Endothelial cell (in vitro differentiated cells): ENCODE measurements around the gene ACOT11. TPM values are rescaled to one million over a fixed set of nuclear protein-coding genes. Genes with fewer than 3 reads are reported as not detected.
"Not testable (repeated sequence)": the region's sequence is repeated elsewhere in the genome, so short reads cannot be mapped to it uniquely, and the experiment has no call there.

Experiments used
- DNase-seq: peaks from one replicate; pipeline ENCODE4 v3.0.0; 2021; ENCODE audit warnings: low spot score
- H3K27ac Mint-ChIP-seq: one replicate; pipeline ENCODE4 v1.8.0; 2021; ENCODE audit warnings: mixed read lengths, inconsistent platforms; ENCODE audit not compliant: unreplicated experiment
- H3K27me3 Mint-ChIP-seq: one replicate; pipeline ENCODE4 v1.8.0; 2021; ENCODE audit warnings: mild to moderate bottlenecking, moderate library complexity, mixed read lengths, inconsistent platforms; ENCODE audit not compliant: unreplicated experiment
- H3K36me3 Mint-ChIP-seq: one replicate; pipeline ENCODE4 v1.8.0; 2021; ENCODE audit warnings: mild to moderate bottlenecking, low read depth, mixed read lengths, inconsistent platforms; ENCODE audit not compliant: unreplicated experiment
- H3K4me1 Mint-ChIP-seq: one replicate; pipeline ENCODE4 v1.8.0; 2021; ENCODE audit warnings: mild to moderate bottlenecking, mixed read lengths, inconsistent platforms; ENCODE audit not compliant: unreplicated experiment
- H3K4me3 Mint-ChIP-seq: one replicate; pipeline ENCODE4 v1.8.0; 2021; ENCODE audit warnings: mild to moderate bottlenecking, mixed read lengths, inconsistent platforms; ENCODE audit not compliant: unreplicated experiment
- H3K9me3 Mint-ChIP-seq: one replicate; pipeline ENCODE4 v1.8.0; 2021; ENCODE audit warnings: mixed read lengths, inconsistent platforms; ENCODE audit not compliant: unreplicated experiment
- total RNA-seq: library from RNA; stranded (reverse); fragmentation: NEBNext Ultra II Directional; extraction: Animal tissue kit (Norgen Biotek cat#: 25700); gene quantifications from one replicate; pipeline ENCODE4 v1.2.1, GENCODE V29; 2021; ENCODE audit not compliant: unreplicated experiment
- TF ChIP-seq, protein P1 (sequence below): fragments of 200-600 bp; sonication (generic); IDR thresholded peaks from one replicate; pipeline ENCODE4 v1.5.0; 2021; ENCODE audit warnings: antibody characterized with exemption; ENCODE audit not compliant: unreplicated experiment

ACOT11 gene
- total RNA-seq, 1 donor from 2014 or later, result 35.6 TPM

GRCh38 chr1:54516249-54516920, 31.6 kb upstream of the ACOT11 start:
- no peaks in the 10 kb centered on the region for H3K36me3 Mint-ChIP-seq
- H3K27me3 Mint-ChIP-seq, result peaks cover 4% of the 10 kb centered on the region
- H3K4me1 Mint-ChIP-seq, result no peaks in the 10 kb centered on the region
- H3K27ac Mint-ChIP-seq, result no peak overlapping the region
- DNase-seq, result no peak
- H3K4me3 Mint-ChIP-seq, result no peak overlapping the region
- no peaks in the 10 kb centered on the region for H3K9me3 Mint-ChIP-seq
- TF ChIP-seq, protein P1, sequence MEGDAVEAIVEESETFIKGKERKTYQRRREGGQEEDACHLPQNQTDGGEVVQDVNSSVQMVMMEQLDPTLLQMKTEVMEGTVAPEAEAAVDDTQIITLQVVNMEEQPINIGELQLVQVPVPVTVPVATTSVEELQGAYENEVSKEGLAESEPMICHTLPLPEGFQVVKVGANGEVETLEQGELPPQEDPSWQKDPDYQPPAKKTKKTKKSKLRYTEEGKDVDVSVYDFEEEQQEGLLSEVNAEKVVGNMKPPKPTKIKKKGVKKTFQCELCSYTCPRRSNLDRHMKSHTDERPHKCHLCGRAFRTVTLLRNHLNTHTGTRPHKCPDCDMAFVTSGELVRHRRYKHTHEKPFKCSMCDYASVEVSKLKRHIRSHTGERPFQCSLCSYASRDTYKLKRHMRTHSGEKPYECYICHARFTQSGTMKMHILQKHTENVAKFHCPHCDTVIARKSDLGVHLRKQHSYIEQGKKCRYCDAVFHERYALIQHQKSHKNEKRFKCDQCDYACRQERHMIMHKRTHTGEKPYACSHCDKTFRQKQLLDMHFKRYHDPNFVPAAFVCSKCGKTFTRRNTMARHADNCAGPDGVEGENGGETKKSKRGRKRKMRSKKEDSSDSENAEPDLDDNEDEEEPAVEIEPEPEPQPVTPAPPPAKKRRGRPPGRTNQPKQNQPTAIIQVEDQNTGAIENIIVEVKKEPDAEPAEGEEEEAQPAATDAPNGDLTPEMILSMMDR, result no peak

- H3K9me3 Mint-ChIP-seq, result no peaks in the 10 kb centered on the region
- no peak overlapping the region for H3K4me3 Mint-ChIP-seq
- TF ChIP-seq, protein P1, result no peak
- no peak overlapping the region for H3K27ac Mint-ChIP-seq
- no peak for DNase-seq
- no peaks in the 10 kb centered on the region for H3K36me3 Mint-ChIP-seq
- no peaks in the 10 kb centered on the region for H3K4me1 Mint-ChIP-seq
- H3K27me3 Mint-ChIP-seq, result peaks cover 4% of the 10 kb centered on the region
Measured at GRCh38 chr1:54517496-54517895, 30.5 kb upstream of the ACOT11 start.

GRCh38 chr1:54518489-54518888, 29.5 kb upstream of the ACOT11 start:
- TF ChIP-seq, protein P1, result no peak
- no peak overlapping the region for H3K27ac Mint-ChIP-seq
- H3K4me3 Mint-ChIP-seq, result no peak overlapping the region
- no peaks in the 10 kb centered on the region for H3K36me3 Mint-ChIP-seq
- no peaks in the 10 kb centered on the region for H3K4me1 Mint-ChIP-seq
- no peaks in the 10 kb centered on the region for H3K9me3 Mint-ChIP-seq
- DNase-seq, result no peak
- peaks cover 4% of the 10 kb centered on the region for H3K27me3 Mint-ChIP-seq

DNA sequence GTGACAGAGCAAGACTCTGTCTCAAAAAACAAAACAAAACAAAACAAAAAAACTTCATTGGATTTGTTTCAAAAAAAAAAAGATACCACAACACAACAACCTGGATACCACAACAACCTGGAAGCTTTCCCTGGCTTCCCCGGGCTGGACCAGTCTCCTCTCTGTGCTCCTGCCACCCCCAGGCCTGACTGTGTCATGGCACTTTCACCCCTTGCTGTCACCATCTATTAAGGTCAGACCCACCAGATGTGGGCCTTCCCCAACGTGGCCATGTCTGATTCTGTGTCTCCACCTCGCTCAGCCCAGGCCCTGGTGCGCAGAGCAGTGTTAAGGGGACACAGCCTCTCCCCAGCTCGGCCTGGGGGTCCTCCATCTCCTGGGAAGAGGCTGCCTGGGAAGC, 28.3 kb upstream of the ACOT11 start:
- Mint-ChIP-seq H3K9me3 (no peaks in the 10 kb centered on the region), H3K4me3 (no peak overlapping the region), H3K27me3 (peaks cover 4% of the 10 kb centered on the region), H3K36me3 (no peaks in the 10 kb centered on the region), H3K4me1 (no peaks in the 10 kb centered on the region), H3K27ac (no peak overlapping the region)
- DNase-seq, result peak; percentile 37
- TF ChIP-seq, protein P1, result peak; percentile 21

DNA sequence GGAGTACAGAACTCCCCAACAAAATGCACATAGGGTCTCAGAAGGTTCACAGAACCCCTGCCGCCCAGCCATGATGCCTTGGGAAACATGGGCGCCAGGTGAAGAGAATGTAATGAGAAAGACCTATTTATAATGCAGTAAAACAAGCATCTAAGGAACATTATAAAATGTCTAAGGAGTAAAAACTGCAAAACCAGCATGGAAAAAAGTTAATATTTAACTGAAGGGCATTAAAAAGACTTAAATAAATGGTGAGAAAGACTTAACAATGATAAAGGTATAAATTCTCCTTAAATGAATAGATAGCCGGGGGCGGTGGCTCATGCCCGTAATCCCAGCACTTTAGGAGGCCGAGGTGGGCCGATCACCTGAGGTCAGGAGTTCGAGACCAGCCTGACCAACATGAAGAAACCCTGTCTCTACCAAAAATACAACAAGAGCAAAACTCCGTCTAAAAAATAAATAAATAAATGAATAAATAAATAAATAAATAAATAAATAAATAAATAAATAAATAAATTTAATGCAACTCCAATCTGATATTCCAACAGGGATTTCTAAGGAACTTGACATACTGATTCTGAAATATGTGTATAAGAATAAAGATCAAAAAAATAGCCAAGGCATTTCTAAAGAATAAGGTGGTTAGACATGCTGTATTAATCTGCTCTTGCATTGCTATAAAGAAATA, 27.3 kb upstream of the ACOT11 start:
- no peak overlapping the region for H3K27ac Mint-ChIP-seq
- H3K9me3 Mint-ChIP-seq, result no peaks in the 10 kb centered on the region
- no peaks in the 10 kb centered on the region for H3K36me3 Mint-ChIP-seq
- H3K27me3 Mint-ChIP-seq, result peaks cover 4% of the 10 kb centered on the region
- DNase-seq, result no peak
- H3K4me3 Mint-ChIP-seq, result no peak overlapping the region
- H3K4me1 Mint-ChIP-seq, result no peaks in the 10 kb centered on the region
- TF ChIP-seq, protein P1, result no peak

- not testable (repeated sequence) for DNase-seq, H3K27ac Mint-ChIP-seq, H3K27me3 Mint-ChIP-seq, H3K4me1 Mint-ChIP-seq, H3K4me3 Mint-ChIP-seq, H3K9me3 Mint-ChIP-seq, H3K36me3 Mint-ChIP-seq
Measured at GRCh38 chr1:54526565-54526964, 21.5 kb upstream of the ACOT11 start.
